HL-60/S4 treated with phorbol 12-myristate 13-acetate at 8.2 ng/mL for 4 days and 3 days (cell line): ENCODE measurements around the gene RAD21L1.

Experiments
- in situ Hi-C: fragments of 300-500 bp; cut with MboI; formaldehyde crosslinking; loops from 2 replicates; pipeline ENCODE4 v1.15.0; 2022; ENCODE audit warnings: low sequenced_read_pairs

The RAD21L1 gene

DNA sequence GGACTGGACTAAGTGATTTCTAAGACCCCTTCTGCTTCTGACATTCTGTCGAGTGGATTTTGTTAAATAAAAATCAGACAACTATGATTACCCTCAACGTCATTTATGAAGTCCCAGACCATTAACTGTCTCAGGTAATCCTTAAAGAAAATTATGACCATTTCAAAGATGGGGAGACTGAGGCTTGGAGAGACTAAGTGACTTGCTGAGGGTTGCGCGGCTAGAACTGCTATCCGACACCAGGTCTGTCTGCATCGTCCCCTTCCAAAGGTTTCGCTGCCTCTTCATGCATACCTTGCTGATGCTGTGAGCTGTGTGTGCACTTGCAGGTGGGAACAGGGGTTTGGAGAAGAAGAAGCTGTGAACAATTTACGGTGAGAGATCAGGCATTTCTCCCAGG lies 43.4 kb downstream of the RAD21L1 start:
- in situ Hi-C loops, result no loop called here

GRCh38 chr20:1269850-1270249 lies 44.0 kb downstream of the RAD21L1 start:
- in situ Hi-C loops, result no loop called here

DNA sequence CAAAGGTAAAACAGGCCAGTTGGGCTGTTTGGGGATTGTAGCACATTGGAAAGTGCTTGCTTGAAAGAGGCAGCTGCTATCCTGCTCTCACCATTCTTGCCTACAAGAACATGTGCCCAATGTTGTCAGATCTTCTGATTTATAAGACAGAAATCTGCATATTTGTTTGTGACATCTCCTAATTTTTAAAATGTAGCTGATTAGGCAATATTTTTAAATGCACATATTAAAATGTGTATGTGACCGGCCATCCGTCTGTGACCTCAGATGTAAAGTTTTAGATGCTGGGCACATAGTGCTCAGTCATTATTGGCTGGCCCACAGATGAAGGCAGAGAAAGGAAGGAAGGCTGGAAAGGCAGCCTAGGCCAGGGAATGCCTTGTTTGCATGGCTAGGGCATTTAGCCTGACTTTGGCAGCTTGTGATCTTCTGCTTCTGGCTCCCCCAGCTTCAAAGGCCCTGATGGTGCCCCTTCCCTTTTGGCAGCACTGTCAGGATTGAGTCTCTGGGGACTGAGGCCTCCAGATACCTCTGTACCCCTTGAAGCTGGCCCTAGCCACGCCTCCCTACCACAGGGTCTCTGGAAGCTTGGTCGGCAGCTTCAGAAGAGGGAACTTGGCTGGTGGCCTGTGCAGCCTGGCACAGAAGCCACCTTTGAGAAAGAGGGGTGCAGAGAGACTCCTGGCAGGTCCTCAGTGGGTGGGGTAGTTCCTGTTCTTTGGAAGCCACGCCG lies 46.7 kb downstream of the RAD21L1 start:
- in situ Hi-C loops, result no loop called here

GRCh38 chr20:1273366-1273765 lies 47.5 kb downstream of the RAD21L1 start:
- in situ Hi-C loops, result no loop called here

- in situ Hi-C loops, result no loop called here
These were observed 48.9 kb downstream of the RAD21L1 start for GRCh38 chr20:1274485-1275311.

DNA sequence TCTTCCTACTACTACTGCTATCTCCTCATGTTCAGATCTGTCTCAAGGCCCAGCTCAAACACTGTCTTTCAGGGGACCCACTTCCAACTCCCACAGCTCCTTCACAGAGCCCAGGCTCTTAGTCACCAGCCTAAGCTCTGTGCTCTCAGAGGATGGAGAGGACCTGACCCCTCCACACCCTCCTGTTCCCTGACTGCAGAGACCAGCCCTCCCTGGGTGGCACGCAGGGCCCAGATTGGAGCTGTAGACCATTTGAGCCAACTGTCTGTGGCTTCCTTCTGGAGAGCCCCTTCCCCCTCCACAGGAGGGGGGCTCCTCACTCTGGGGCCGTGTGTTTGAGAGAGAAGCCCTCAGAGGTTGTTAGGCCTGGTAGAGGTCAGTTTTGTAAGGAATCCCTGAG lies 50.1 kb downstream of the RAD21L1 start:
- in situ Hi-C loops, result no loop called here

DNA sequence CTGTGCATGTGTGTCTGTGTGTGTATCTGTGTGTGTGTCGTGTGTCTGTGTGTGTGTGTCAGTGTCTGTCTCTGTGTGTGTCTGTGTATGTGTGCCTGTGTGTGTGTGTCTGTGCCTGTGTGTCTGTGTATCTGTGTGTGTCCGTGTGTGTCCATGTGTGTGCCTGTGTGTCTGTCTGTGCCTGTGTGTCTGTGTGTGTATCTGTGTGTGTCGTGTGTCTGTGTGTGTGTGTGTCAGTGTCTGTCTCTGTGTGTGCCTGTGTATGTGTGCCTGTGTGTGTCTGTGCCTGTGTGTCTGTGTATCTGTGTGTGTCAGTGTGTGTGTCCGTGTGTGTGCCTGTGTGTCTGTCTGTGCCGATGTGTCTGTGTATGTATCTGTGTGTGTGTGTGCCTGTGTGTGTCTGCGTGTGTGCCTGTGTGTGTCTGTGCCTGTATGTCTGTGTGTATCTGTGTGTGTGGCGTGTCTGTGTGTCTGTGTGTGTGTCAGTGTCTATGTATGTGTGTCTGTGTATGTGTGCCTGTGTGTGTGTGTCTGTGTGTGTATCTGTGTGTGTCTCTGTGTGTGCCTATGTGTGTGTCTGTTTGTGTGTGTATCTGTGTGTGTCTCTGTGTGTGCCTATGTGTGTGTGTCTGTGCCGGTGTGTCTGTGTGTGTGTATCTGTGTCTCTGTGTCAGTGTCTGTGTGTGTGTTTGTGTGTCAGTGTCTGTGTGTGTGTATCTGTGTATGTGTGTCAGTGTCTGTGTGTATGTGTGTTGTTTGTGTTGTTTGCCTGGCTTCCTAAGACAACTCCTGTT lies 51.9 kb downstream of the RAD21L1 start:
- in situ Hi-C loops, result no loop called here

DNA sequence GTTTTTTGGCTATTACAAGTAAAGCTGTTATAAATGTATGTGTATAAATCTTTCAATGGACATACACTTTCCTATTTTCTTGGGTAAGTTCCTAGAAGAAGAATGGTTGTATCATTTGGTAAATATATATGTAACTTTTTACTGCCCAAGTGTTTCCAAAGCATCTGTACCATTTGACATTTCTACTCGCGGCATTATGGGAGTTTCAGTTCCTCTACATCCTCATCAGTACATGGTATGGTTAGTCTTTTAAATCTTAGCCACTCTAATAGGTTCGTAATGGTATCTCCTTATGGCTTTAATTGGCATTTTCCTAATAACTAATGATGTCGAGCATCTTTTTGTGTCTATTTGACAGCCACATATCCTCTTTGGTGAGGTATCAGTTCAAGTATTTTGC lies 53.1 kb downstream of the RAD21L1 start:
- in situ Hi-C loops, result no loop called here

- in situ Hi-C loops, result no loop called here
These were observed 54.6 kb downstream of the RAD21L1 start for GRCh38 chr20:1280195-1281102.

- in situ Hi-C loops, result no loop called here
These were observed 55.6 kb downstream of the RAD21L1 start for GRCh38 chr20:1281279-1282057.

DNA sequence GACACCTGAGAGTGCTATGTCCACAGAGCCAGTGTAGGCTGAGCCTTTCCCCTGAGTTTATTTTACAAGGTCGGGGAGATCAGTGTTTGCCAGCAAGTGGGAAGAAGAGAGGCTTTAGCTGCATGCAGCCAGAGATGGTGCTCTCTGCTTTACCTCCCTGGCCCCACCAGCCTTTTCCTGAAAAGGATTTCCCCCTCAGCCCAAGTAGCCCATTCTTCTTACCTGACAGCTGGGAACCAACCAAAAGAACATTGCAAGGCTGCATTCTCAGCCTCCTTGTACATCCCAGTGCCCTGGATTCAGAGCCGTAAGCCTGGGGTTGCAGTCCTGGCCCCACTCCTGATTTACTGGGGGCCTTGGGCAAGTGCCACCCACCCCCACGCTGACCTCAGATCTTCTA lies 57.1 kb downstream of the RAD21L1 start:
- in situ Hi-C loops, result no loop called here

- in situ Hi-C loops, result no loop called here
These were observed 58.0 kb downstream of the RAD21L1 start for GRCh38 chr20:1283522-1284510.

DNA sequence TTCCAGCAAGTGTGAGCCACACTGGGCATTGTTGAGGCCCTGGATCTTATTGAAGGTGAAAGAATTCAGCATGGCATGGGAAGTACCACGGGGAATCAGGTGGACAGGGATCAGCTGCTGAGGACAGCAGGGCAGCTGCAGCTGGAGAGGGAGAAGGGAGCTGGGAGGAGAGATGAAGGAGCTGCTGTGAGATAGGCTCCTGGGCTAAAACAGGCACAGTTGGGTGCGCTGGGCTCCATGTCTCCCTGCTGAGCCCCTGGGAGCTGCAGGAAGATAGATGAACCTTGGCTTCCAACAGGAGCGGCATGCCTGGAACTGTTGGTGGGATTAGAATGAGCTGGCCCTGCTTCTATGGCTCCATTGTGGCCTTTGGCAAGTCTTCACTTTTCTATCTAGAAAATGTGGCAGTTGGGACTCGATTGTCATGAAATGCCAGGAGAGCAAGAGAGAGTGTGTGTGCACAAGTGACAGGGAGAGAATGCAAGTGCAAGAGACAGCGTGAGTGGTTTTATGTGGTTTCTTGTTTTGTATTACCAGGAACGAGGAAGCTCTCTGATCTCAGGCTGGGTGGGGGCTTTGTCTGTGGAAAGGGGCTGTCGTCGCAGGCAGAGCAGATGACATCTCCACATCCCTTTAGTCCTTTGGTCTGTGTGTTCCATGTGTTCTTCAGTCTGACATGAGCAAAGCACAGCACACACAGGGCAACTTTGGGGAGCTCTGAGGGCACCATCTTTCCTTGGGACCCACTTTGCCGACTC lies 60.6 kb downstream of the RAD21L1 start:
- in situ Hi-C loops, result no loop called here

GRCh38 chr20:1287306-1287705 lies 61.5 kb downstream of the RAD21L1 start:
- in situ Hi-C loops, result no loop called here

GRCh38 chr20:1287787-1288569 lies 62.1 kb downstream of the RAD21L1 start:
- in situ Hi-C loops, result no loop called here

- in situ Hi-C loops, result no loop called here
These were observed 65.4 kb downstream of the RAD21L1 start for GRCh38 chr20:1291191-1291741.

- in situ Hi-C loops, result no loop called here
These were observed 66.8 kb downstream of the RAD21L1 start for GRCh38 chr20:1292620-1293019.
